GM23338 (cell line): ENCODE results near the gene HNMT.

Experiments used
- CREB1 ChIP-seq: fragments of 250-450 bp; sonication (Bioruptor Pico); IDR thresholded peaks from 2 replicates; pipeline ENCODE4 v1.5.0; 2020; ENCODE audit warnings: low read depth, mild to moderate bottlenecking, moderate library complexity
- CTCF ChIP-seq, 2 experiments: fragments of 200-600 bp in 1 of 2; sonication (generic) in 1 of 2; conservative IDR thresholded peaks; 2 replicates each; pipeline versions ENCODE4 v1.5.1 to v1.6.1; 2016 to 2017; ENCODE audit warnings: antibody characterized with exemption in 2 of 2, low read depth in 2 of 2, mild to moderate bottlenecking in 2 of 2, moderate library complexity in 1 of 2
- EZH2phosphoT487 ChIP-seq: fragments of 200-600 bp; sonication (generic); IDR thresholded peaks from one replicate; pipeline ENCODE4 v1.8.1; 2018; ENCODE audit warnings: antibody characterized with exemption; ENCODE audit not compliant: unreplicated experiment
- JUNB ChIP-seq: IDR thresholded peaks from one replicate; pipeline ENCODE4 v1.6.1; 2016; ENCODE audit warnings: antibody characterized with exemption; ENCODE audit not compliant: unreplicated experiment
- POLR2AphosphoS5 ChIP-seq: IDR thresholded peaks from 2 replicates; pipeline ENCODE4 v1.6.1; 2016; ENCODE audit warnings: antibody characterized with exemption, low read depth
- REST ChIP-seq: IDR thresholded peaks from one replicate; pipeline ENCODE4 v1.6.1; 2018; ENCODE audit warnings: antibody characterized with exemption; ENCODE audit not compliant: unreplicated experiment

GRCh38 chr2:137977790-137978189, 13.5 kb downstream of the HNMT start:
- no peak for TF ChIP-seq CTCF (conservative IDR thresholded peaks at IDR 0.05; ENCODE audit: low read depth in 2 of 2)
- TF ChIP-seq CREB1 (CRISPR knock-in tag) = no peak
- no peak for TF ChIP-seq EZH2phosphoT487
- TF ChIP-seq POLR2AphosphoS5 = no peak
- TF ChIP-seq JUNB = no peak
- TF ChIP-seq REST = no peak
